ENCODE measurements around the gene SLC19A1.

SLC19A1 gene

GRCh38 chr21:45542667-45543370 lies 579 bp upstream of the SLC19A1 start:
- Histone ChIP-seq H3K4me1 (ENCODE audit: insufficient read depth, low read length) (no peaks in the 10 kb centered on the region), H3K36me3 (ENCODE audit: insufficient read depth, low read length) (peaks cover 3% of the 10 kb centered on the region; the same call in 1 of the 2 replicates), H3K4me3 (ENCODE audit: low read length) (peak overlapping the region; percentile 72), H3K27me3 (ENCODE audit: insufficient read depth, low read length) (no peaks in the 10 kb centered on the region), H3K27ac (ENCODE audit: low read depth, low read length) (no peak overlapping the region), H3K9ac (ENCODE audit: low read depth, low read length) (0 out of 2 replicates have a peak overlapping the region, but pooled peaks have one; percentile 26), H3K9me3 (ENCODE audit: insufficient read depth, low read depth, low read length) (no peaks in the 10 kb centered on the region)
- 45% methylated on average over 53 of the region's 55 CpGs for WGBS

GRCh38 chr21:45541221-45542039 lies 810 bp downstream of the SLC19A1 start:
- Histone ChIP-seq H3K36me3 (ENCODE audit: insufficient read depth, low read length) (peaks cover 6% of the 10 kb centered on the region), H3K9me3 (ENCODE audit: insufficient read depth, low read depth, low read length) (no peaks in the 10 kb centered on the region), H3K27ac (ENCODE audit: low read depth, low read length) (no peak overlapping the region), H3K9ac (ENCODE audit: low read depth, low read length) (peak overlapping the region; percentile 64), H3K4me1 (ENCODE audit: insufficient read depth, low read length) (no peaks in the 10 kb centered on the region), H3K27me3 (ENCODE audit: insufficient read depth, low read length) (no peaks in the 10 kb centered on the region), H3K4me3 (ENCODE audit: low read length) (peak overlapping the region; percentile 72)
- 23% methylated on average over 50 of the region's 50 CpGs for WGBS

- no peak overlapping the region for H3K9ac ChIP-seq (ENCODE audit: low read depth, low read length)
- peaks cover 12% of the 10 kb centered on the region for H3K36me3 ChIP-seq (ENCODE audit: insufficient read depth, low read length)
- H3K9me3 ChIP-seq (ENCODE audit: insufficient read depth, low read depth, low read length), result no peaks in the 10 kb centered on the region
- H3K27me3 ChIP-seq (ENCODE audit: insufficient read depth, low read length), result no peaks in the 10 kb centered on the region
- 0 out of 2 replicates have a peak overlapping the region, but pooled peaks have one; percentile 72 for H3K4me3 ChIP-seq (ENCODE audit: low read length)
- H3K4me1 ChIP-seq (ENCODE audit: insufficient read depth, low read length), result no peaks in the 10 kb centered on the region
- no peak overlapping the region for H3K27ac ChIP-seq (ENCODE audit: low read depth, low read length)
- WGBS, result 92% methylated on average over 10 of the region's 10 CpGs
Measured at GRCh38 chr21:45540601-45540970, 1.7 kb downstream of the SLC19A1 start.

GRCh38 chr21:45539796-45540600 lies 2.2 kb downstream of the SLC19A1 start:
- no peak overlapping the region for H3K27ac ChIP-seq (ENCODE audit: low read depth, low read length)
- 94% methylated on average over 24 of the region's 24 CpGs for WGBS
- H3K4me3 ChIP-seq (ENCODE audit: low read length), result no peak overlapping the region
- H3K36me3 ChIP-seq (ENCODE audit: insufficient read depth, low read length), result peaks cover 16% of the 10 kb centered on the region
- no peak overlapping the region for H3K9ac ChIP-seq (ENCODE audit: low read depth, low read length)
- no peaks in the 10 kb centered on the region for H3K9me3 ChIP-seq (ENCODE audit: insufficient read depth, low read depth, low read length)
- H3K4me1 ChIP-seq (ENCODE audit: insufficient read depth, low read length), result no peaks in the 10 kb centered on the region
- H3K27me3 ChIP-seq (ENCODE audit: insufficient read depth, low read length), result no peaks in the 10 kb centered on the region

- WGBS, result 90% methylated on average over 16 of the region's 17 CpGs
- Histone ChIP-seq H3K27me3 (ENCODE audit: insufficient read depth, low read length) (no peaks in the 10 kb centered on the region), H3K4me3 (ENCODE audit: low read length) (no peak overlapping the region), H3K4me1 (ENCODE audit: insufficient read depth, low read length) (no peaks in the 10 kb centered on the region), H3K36me3 (ENCODE audit: insufficient read depth, low read length) (peaks cover 16% of the 10 kb centered on the region), H3K9me3 (ENCODE audit: insufficient read depth, low read depth, low read length) (no peaks in the 10 kb centered on the region), H3K9ac (ENCODE audit: low read depth, low read length) (no peak overlapping the region), H3K27ac (ENCODE audit: low read depth, low read length) (no peak overlapping the region)
Measured at GRCh38 chr21:45539046-45539795, 3.0 kb downstream of the SLC19A1 start.

GRCh38 chr21:45538381-45539045 lies 3.7 kb downstream of the SLC19A1 start:
- no peak overlapping the region for H3K9ac ChIP-seq (ENCODE audit: low read depth, low read length)
- no peaks in the 10 kb centered on the region for H3K9me3 ChIP-seq (ENCODE audit: insufficient read depth, low read depth, low read length)
- H3K4me1 ChIP-seq (ENCODE audit: insufficient read depth, low read length), result no peaks in the 10 kb centered on the region
- WGBS, result 95% methylated on average over 31 of the region's 31 CpGs
- peaks cover 22% of the 10 kb centered on the region for H3K36me3 ChIP-seq (ENCODE audit: insufficient read depth, low read length)
- no peak overlapping the region for H3K27ac ChIP-seq (ENCODE audit: low read depth, low read length)
- no peaks in the 10 kb centered on the region for H3K27me3 ChIP-seq (ENCODE audit: insufficient read depth, low read length)
- H3K4me3 ChIP-seq (ENCODE audit: low read length), result no peak overlapping the region

- Histone ChIP-seq H3K4me3 (ENCODE audit: low read length) (no peak overlapping the region), H3K27me3 (ENCODE audit: insufficient read depth, low read length) (no peaks in the 10 kb centered on the region), H3K9ac (ENCODE audit: low read depth, low read length) (no peak overlapping the region), H3K4me1 (ENCODE audit: insufficient read depth, low read length) (no peaks in the 10 kb centered on the region), H3K36me3 (ENCODE audit: insufficient read depth, low read length) (peaks cover 22% of the 10 kb centered on the region), H3K27ac (ENCODE audit: low read depth, low read length) (no peak overlapping the region), H3K9me3 (ENCODE audit: insufficient read depth, low read depth, low read length) (no peaks in the 10 kb centered on the region)
- WGBS, result 96% methylated on average over 27 of the region's 27 CpGs
Measured at GRCh38 chr21:45537746-45538291, 4.4 kb downstream of the SLC19A1 start.

GRCh38 chr21:45537111-45537745 lies 5.0 kb downstream of the SLC19A1 start:
- Histone ChIP-seq H3K9me3 (ENCODE audit: insufficient read depth, low read depth, low read length) (no peaks in the 10 kb centered on the region), H3K27me3 (ENCODE audit: insufficient read depth, low read length) (no peaks in the 10 kb centered on the region), H3K36me3 (ENCODE audit: insufficient read depth, low read length) (peaks cover 22% of the 10 kb centered on the region), H3K4me1 (ENCODE audit: insufficient read depth, low read length) (no peaks in the 10 kb centered on the region), H3K27ac (ENCODE audit: low read depth, low read length) (no peak overlapping the region), H3K4me3 (ENCODE audit: low read length) (no peak overlapping the region), H3K9ac (ENCODE audit: low read depth, low read length) (no peak overlapping the region)
- 95% methylated on average over 37 of the region's 37 CpGs for WGBS

- WGBS, result 95% methylated on average over 30 of the region's 31 CpGs
- Histone ChIP-seq H3K36me3 (ENCODE audit: insufficient read depth, low read length) (peaks cover 27% of the 10 kb centered on the region), H3K27ac (ENCODE audit: low read depth, low read length) (no peak overlapping the region), H3K9me3 (ENCODE audit: insufficient read depth, low read depth, low read length) (no peaks in the 10 kb centered on the region), H3K27me3 (ENCODE audit: insufficient read depth, low read length) (no peaks in the 10 kb centered on the region), H3K9ac (ENCODE audit: low read depth, low read length) (no peak overlapping the region), H3K4me3 (ENCODE audit: low read length) (no peak overlapping the region), H3K4me1 (ENCODE audit: insufficient read depth, low read length) (no peaks in the 10 kb centered on the region)
Measured at GRCh38 chr21:45536301-45537081, 5.7 kb downstream of the SLC19A1 start.
